Activated naive CD8-positive, alpha-beta T cell treated with anti-CD3 and anti-CD28 coated beads, Interleukin-2, amount 10 ng/mL, durations not matched to agents 7 days and 5 days (primary cell): ENCODE results near the gene XRCC5. TPM values are rescaled to one million over a fixed set of nuclear protein-coding genes. Genes with fewer than 3 reads are reported as not detected.

Experiments
- ATAC-seq: fragments of 150-1000 bp; cut with Tn5 transposase; one replicate; pipeline ENCODE4 v1.10.0; 2021; ENCODE audit warnings: low read depth, moderate library complexity
- POLR2A ChIA-PET: fragments of 350-600 bp; sonication (Branson Sonifier 250); formaldehyde crosslinking; loops from one replicate; lab custom pipeline; 2021; ENCODE audit warnings: antibody characterized with exemption; lab: Charles Lee
- DNase-seq: peaks from one replicate; pipeline ENCODE4 v3.0.0; 2021
- H3K27ac Mint-ChIP-seq: one replicate; pipeline ENCODE4 v1.8.0; 2022; ENCODE audit warnings: mild to moderate bottlenecking, mixed read lengths
- H3K27me3 Mint-ChIP-seq: one replicate; pipeline ENCODE4 v1.8.0; 2022; ENCODE audit warnings: mild to moderate bottlenecking, moderate library complexity, mixed read lengths
- H3K36me3 Mint-ChIP-seq: one replicate; pipeline ENCODE4 v1.8.0; 2021; ENCODE audit warnings: mild to moderate bottlenecking, mixed read lengths
- H3K4me1 Mint-ChIP-seq: one replicate; pipeline ENCODE4 v1.8.0; 2021; ENCODE audit warnings: mixed read lengths
- H3K4me3 Mint-ChIP-seq: one replicate; pipeline ENCODE4 v1.8.0; 2022; ENCODE audit warnings: mild to moderate bottlenecking, moderate library complexity, mixed read lengths
- H3K9me3 Mint-ChIP-seq: one replicate; pipeline ENCODE4 v1.8.0; 2021; ENCODE audit warnings: mixed read lengths
- total RNA-seq, 2 experiments: library from RNA; stranded (reverse); gene quantifications; one replicate each; pipeline ENCODE4 v1.2.3, GENCODE V29; 2021

XRCC5 gene
- total RNA-seq, 2 experiments from 2014 or later: 268 to 273 TPM

- DNase-seq (no peak), ATAC-seq (no peak)
- Mint-ChIP-seq H3K36me3 (no peaks in the 10 kb centered on the region), H3K4me3 (no peak overlapping the region), H3K27me3 (peaks cover 6% of the 10 kb centered on the region), H3K9me3 (peaks cover 9% of the 10 kb centered on the region), H3K4me1 (peaks cover 2% of the 10 kb centered on the region), H3K27ac (no peak overlapping the region)
- POLR2A ChIA-PET: no interaction called here
Measured at GRCh38 chr2:216246766-216247165, 137.6 kb downstream of the XRCC5 start.

Other genes starting within 250 kb of the XRCC5 start
- 1 to 10 TPM; 7.0 to 8.5 TPM for gene MREG, start 95.8 kb upstream of the XRCC5 start, total RNA-seq
- gene PECR, start 27.5 kb upstream of the XRCC5 start, total RNA-seq: 10 to 100 TPM; 28.2 to 29.4 TPM
- gene TMEM169, start 27.4 kb upstream of the XRCC5 start, total RNA-seq: 1 to 10 TPM; 1.1 to 2.0 TPM